NCI-H1417 (cell line): ENCODE results near the gene GGNBP2.
"Not testable (repeated sequence)": the region's sequence is repeated elsewhere in the genome, so short reads cannot be mapped to it uniquely, and the experiment has no call there.

ENCODE experiments used
- DNase-seq, 3 experiments: peaks; one replicate each; lab custom pipeline; 2025; lab: John Stamatoyannopoulos, UW

Gene GGNBP2

DNA sequence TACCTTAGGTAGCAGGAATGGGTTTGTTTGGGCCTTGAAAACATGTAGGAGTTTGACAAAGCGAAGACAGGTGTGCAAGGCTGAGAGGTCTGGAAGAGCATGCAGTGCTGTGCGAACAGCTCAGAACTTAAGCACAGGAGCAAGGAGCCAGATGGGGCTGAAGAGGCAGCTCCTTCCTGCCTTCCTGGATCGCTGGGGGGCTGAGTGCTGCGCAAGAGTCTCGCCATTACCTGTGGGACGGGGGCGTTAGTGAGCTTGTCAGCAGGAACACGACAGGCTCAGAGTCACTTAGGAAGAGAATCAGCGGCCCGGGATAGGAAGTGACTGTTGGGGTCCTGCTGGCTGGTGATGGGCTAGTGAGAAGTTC, 56.2 kb downstream of the GGNBP2 start:
- DNase-seq = no peak

- peak; percentile 86 to 94 (median 87) for DNase-seq
Measured at GRCh38 chr17:36601303-36602029, 56.7 kb downstream of the GGNBP2 start, which contains the start of gene MRM1. MRM1 (plus strand) TSS chr17:36601583; CDS start chr17:36601811, 228 bp downstream.

- peak in 2 of 3 experiments; percentile 57 to 64 for DNase-seq
Measured at GRCh38 chr17:36602030-36602748, 57.5 kb downstream of the GGNBP2 start.

DNA sequence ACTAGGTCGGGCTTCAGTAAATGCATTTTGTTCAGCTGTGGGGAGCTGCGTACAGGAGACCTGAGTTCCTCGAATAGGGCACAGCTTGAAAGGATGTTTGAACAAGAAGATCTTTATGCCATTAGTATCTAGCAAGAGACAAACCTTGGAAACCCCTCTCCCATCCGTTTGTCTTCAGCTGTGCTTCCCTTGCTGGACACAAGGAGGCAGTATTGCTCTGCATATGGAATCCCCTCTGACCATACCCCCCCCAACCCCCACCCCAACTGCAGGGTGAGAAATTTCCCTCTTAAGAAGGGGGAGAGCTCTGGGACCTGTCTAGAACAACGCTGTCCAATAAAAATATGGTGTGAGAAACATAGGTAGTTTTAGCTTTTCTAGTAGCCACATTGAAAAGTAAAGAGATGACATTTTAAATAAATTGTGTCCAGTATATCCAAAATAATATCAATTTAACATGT, 58.2 kb downstream of the GGNBP2 start:
- DNase-seq = peak; percentile 62 to 83 (median 79)

GRCh38 chr17:36605028-36605427, 60.3 kb downstream of the GGNBP2 start:
- not testable (repeated sequence) for DNase-seq

GRCh38 chr17:36608280-36608679, 63.6 kb downstream of the GGNBP2 start:
- peak in 2 of 3 experiments; percentile 42 to 53 for DNase-seq

DNA sequence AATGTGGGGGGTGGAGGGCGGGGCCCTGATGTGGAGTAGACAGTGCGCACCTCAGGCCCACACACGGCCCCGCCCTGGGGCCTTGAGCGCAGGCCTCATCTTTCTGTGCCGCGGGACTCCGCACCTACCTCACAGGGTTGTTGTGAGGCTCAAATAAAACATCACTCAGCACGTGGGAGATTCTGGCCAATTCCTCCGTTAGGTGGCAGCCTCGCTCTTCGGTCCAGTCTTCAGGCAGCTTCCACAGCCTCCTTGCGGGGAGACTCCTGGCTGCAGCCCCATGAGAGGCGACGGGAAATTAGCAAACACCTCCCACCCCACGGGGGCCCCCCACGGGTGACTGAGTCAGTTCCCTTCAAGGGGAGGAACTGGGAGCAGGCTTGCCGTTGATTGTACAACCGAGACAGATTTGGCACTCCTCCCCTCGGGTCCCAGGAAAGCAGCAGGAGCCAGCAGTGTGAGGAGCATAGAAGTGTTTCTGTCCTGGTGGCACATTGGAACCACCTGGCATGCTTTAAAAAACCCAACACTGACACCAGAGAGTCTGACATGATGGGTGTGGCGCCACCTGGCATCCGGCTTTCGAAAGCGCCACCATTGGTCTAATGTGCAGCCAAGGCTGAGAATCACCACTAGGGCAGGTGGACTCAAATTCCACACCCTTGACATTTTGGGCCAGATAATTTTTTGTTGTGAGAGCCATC, 64.2 kb downstream of the GGNBP2 start:
- peak; percentile 77 to 88 (median 78) for DNase-seq

- DNase-seq = no peak
Measured at GRCh38 chr17:36609498-36609862, 64.8 kb downstream of the GGNBP2 start.

- DNase-seq = no peak
Measured at GRCh38 chr17:36610474-36610873, 65.8 kb downstream of the GGNBP2 start.

DNA sequence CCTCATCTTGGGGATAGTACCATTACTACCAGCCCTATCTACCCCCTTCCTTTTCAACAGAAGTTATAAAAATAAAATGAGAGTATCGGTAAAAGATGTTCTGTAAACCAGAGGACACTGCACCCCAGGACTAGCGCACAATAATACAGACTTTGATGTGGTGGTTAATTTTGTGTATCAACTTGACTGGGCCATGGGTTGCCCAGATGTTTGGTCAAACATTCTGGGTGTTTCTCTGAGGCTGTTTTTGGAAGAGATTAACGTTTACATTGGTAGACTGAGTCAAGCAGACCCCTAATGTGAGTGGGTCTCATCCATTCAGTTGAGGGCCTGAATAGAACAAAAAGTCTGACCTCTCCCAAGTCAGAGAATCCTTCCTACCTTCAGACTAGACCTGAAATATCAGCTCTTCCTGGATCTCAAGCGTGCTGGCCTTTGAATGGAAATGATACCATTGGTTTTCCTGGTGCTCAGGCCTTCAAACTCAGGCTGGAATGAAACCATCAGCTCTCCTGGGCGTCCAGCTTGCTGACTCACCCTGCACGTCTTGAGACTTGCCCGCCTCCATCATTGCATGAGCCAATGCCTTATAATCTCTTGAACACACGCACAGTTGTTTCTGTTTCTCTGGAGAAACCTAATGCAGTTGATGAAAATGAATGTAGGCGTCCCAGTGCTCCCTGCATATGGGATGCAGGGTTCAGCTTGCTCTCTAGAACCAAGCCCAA, 66.8 kb downstream of the GGNBP2 start:
- no peak for DNase-seq

DNA sequence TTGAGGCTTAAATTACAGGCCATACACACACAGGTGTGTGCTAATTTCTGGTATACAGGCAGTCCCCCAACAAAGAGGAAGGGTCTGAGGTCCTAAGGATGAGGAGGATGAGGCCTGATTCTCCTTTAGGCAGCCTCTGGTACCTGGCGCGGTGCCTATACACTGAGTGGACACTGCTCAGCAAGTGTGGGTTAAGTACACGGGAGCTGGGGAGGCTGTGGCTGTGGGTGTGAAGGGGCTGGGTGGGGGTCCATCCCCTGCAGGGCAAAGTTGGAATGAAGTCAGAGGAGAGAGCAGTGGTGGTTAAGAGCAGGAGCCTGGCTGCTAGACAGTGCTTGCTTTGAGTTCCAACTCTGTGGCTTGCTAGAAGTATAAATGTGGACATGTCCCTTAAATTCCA, 67.6 kb downstream of the GGNBP2 start:
- no peak for DNase-seq

DNA sequence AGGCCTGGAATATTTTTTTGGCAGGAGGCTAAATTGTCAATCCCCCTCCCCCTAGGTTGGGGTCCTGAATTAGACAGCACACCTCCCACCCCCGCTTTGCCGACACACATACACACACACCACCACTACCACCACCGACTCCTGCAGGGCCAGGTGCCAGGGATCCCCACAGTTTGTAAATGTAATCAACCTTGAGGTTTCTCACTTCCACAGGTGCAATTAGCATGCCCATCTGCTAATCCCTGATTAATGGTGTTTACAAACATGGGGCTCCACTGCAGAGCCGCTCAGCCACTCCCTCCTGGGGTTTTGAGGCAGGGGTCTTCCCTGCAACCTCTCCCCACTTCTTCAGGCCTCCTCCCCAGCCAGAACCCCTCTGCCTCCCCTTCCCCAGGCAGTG, 68.4 kb downstream of the GGNBP2 start:
- peak in 2 of 3 experiments; percentile 19 to 42 for DNase-seq

GRCh38 chr17:36614081-36614480, 69.4 kb downstream of the GGNBP2 start:
- no peak for DNase-seq

DNA sequence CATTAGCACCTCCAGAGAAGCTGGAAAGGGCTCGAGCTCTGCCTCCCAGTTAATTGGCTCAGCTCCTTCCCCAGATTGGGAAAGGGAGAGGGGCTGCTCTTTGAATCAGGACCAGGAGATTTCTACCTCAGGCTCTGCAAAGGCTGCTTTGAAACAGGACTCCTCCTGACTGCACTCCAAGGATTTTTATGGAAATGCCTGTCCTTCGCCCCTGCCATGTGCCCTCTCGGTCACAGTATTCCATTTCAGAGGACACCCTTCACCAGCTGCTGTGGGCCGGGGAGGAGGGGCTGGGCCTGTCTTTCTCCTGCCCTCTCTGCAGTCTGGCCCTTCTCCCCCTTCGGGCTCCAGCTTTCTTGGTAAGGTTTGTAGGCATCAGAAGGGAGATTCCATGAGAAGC, 70.2 kb downstream of the GGNBP2 start:
- peak in 1 of 3 experiments; percentile 20 for DNase-seq

GRCh38 chr17:36616061-36617029, 71.6 kb downstream of the GGNBP2 start:
- DNase-seq = no peak

DNA sequence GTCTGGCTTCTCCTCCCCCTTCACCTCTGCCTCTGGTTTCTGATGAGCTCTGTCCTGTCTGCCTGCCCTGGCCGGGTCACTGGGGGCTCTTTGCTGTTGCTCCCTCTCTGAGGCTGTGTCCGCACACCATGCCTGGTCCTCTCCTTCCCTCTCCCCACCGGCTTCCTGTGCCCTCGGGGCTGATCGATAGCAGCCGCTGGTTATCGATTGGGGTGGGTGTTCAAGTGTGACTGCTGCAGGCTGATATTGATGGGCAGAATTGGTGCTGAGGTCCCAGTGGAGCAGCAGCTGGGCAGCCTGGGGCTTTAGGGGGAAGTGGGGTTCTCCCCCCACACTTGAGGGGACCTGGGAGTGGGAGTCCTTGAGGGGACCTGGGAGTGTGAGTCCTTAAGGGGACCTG, 73.1 kb downstream of the GGNBP2 start:
- DNase-seq = no peak

GRCh38 chr17:36623281-36623680, 78.6 kb downstream of the GGNBP2 start:
- DNase-seq = peak in 2 of 3 experiments; percentile 33 to 50

DNA sequence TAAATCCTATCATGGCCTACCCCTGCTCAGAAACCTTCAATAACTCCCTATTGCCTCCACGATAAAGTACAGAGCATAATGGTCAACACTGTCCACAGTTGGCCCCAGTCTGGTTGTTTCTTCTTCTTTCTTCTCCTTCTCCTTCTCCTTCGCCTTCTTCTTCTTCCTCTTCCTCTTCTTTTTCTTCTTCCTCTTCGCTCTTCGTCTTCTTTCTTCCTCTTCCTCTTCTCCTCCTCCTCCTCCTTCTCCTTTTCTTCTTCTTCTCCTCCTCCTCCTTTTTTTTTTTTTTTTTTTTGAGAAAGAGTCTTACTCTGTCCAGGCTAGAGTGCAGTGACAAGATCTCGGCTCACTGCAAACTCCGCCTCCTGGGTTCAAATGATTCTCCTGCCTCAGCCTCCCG, 80.5 kb downstream of the GGNBP2 start:
- no peak for DNase-seq

GRCh38 chr17:36627101-36627500, 82.4 kb downstream of the GGNBP2 start:
- DNase-seq = peak in 2 of 3 experiments; percentile 84 to 94

GRCh38 chr17:36628576-36628975, 83.9 kb downstream of the GGNBP2 start:
- DNase-seq = no peak
